ENCODE data around the gene L3MBTL3.

The L3MBTL3 gene

GRCh38 chr6:130187335-130188206 lies 169.2 kb downstream of the L3MBTL3 start:
- no peak for DNase-seq

DNA sequence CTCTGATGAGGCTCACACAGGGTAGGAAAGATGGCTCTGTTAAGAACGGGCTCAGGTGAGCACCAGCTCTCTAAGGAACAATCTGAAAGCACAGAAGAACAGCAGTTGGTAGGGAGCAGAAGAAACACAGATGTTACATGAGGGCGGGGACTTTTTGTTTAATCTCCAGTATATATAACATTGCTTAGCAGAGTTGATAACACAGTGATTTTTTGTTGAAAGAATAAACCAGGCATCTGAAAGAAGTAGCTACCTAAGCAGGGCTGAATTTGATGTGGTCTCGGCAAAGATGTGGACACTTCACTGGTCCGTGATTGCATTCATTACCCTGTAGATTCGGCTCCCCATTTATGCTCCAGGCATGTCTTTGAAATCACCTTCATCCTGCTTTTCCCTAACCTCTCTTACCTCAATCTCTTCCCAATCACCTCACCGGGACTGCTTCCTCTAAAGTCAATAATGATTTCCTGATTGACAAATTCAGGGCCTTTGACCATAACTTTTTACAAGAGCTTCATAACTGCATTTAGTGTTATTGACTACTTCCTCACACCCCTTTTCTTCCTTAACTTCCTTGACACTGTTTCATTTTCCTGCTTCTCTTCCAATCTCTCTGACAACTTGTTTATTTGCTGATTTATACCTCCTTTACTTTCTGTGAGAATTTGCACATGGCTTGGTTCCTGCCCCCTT lies 170.0 kb downstream of the L3MBTL3 start:
- DNase-seq, result no peak

DNA sequence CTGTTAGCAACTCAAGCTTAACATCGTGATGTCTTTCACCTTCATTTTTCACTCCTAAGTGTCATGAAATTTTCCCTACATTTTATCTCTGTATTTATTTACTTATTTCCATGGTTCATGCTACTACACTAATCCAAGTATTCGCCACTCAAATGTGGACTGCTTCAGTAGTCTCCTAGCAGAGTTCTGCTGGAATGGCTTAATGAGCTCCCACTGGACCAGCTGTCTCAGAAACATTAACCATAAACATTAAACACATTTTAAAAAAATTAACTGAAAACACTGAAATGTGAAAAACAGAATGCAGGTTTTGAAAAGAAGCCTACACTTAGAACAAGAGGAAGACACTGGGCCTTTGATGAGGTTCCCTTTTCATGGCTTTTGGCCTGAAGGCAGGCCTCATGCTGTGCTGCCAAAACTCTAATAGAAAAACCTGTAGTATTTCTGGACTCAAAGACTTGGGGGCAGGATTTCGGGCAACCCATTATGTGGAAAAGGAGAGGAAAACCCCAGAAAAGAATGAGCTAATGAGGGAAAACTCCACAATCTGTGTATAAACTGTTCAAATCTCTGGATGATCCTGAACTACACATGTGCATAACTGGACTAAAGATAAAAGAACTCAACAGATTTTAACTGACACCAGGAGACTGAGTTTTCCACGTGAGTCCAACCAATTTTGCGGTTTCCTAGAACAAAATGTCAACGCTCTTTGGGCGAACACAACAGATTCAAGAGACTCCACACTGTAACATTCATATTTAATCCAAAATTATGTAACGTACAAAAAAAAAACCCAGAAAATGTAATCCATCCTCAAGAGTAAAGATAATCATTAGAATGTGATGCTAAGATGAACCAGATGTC lies 171.4 kb downstream of the L3MBTL3 start:
- DNase-seq, result no peak
